DND-41 (cell line): ENCODE measurements around the gene EPHB2.

Experiments used
- ATAC-seq: fragments of 200-7000 bp; cut with Tn5 transposase; 3 replicates; pipeline ENCODE4 v1.9.1; 2021; ENCODE audit warnings: low read depth; ENCODE audit not compliant: insufficient read depth
- DNase-seq: peaks from one replicate; pipeline ENCODE4 v3.0.0-alpha.2; 2020
- H2AFZ ChIP-seq: 2 replicates; pipeline ENCODE4 v1.6.0; 2012; ENCODE audit warnings: low read depth, low read length
- H3K27ac ChIP-seq: 2 replicates; pipeline ENCODE4 v1.5.1; 2012; ENCODE audit warnings: low read length, inconsistent platforms
- H3K27me3 ChIP-seq: fragments of 200-600 bp; sonication (generic); 2 replicates; pipeline ENCODE4 v1.6.0; 2012; ENCODE audit warnings: low read length, mild to moderate bottlenecking, inconsistent platforms; ENCODE audit not compliant: insufficient read depth, poor library complexity
- H3K36me3 ChIP-seq: 2 replicates; pipeline ENCODE4 v1.5.1; 2012; ENCODE audit warnings: low read length, inconsistent platforms; ENCODE audit not compliant: insufficient read depth
- H3K4me1 ChIP-seq: 2 replicates; pipeline ENCODE4 v1.5.1; 2012; ENCODE audit warnings: mild to moderate bottlenecking, low read length; ENCODE audit not compliant: insufficient read depth
- H3K4me2 ChIP-seq: 2 replicates; pipeline ENCODE4 v1.6.0; 2012; ENCODE audit warnings: mild to moderate bottlenecking, moderate library complexity, low read length, inconsistent platforms; ENCODE audit not compliant: insufficient read depth
- H3K4me3 ChIP-seq, 2 experiments: fragments of 200-600 bp in 1 of 2; shearing (Covaris generic) in 1 of 2; 2 replicates each; pipeline ENCODE4 v1.5.1; 2012 to 2016; ENCODE audit warnings: inconsistent platforms in 2 of 2, low read length in 2 of 2, mild to moderate bottlenecking in 2 of 2, low read depth in 1 of 2, moderate library complexity in 1 of 2
- H3K79me2 ChIP-seq: 2 replicates; pipeline ENCODE4 v1.6.0; 2012; ENCODE audit warnings: low read length, inconsistent platforms; ENCODE audit not compliant: insufficient read depth
- H3K9ac ChIP-seq: 2 replicates; pipeline ENCODE4 v1.6.0; 2012; ENCODE audit warnings: low read depth, mild to moderate bottlenecking, inconsistent platforms, low read length, moderate library complexity
- H3K9me3 ChIP-seq: 2 replicates; pipeline ENCODE4 v1.5.1; 2012; ENCODE audit warnings: low read length, moderate library complexity, mild to moderate bottlenecking, inconsistent platforms; ENCODE audit not compliant: insufficient read depth, severe bottlenecking
- H4K20me1 ChIP-seq: 2 replicates; pipeline ENCODE4 v1.6.0; 2012; ENCODE audit warnings: low read length; ENCODE audit not compliant: insufficient read depth
- EZH2 ChIP-seq: IDR thresholded peaks from 3 replicates; pipeline ENCODE4 v1.6.1; 2012; ENCODE audit warnings: borderline replicate concordance, low read depth, mild to moderate bottlenecking, moderate library complexity, low read length, inconsistent platforms; ENCODE audit not compliant: severe bottlenecking
- TF ChIP-seq, protein P1 (sequence below): IDR thresholded peaks from 2 replicates; pipeline ENCODE4 v1.5.1; 2012; ENCODE audit warnings: borderline replicate concordance, low read length, moderate library complexity, mild to moderate bottlenecking; ENCODE audit not compliant: poor library complexity, severe bottlenecking; ENCODE audit errors: extremely low read depth

The EPHB2 gene

GRCh38 chr1:22959545-22960360 lies 249.1 kb downstream of the EPHB2 start:
- Histone ChIP-seq H2AFZ (no peak overlapping the region), H3K27me3 (peaks cover 3% of the 10 kb centered on the region), H3K9ac (no peak overlapping the region), H3K27ac (no peak overlapping the region), H3K36me3 (no peaks in the 10 kb centered on the region), H3K4me1 (no peaks in the 10 kb centered on the region), H3K9me3 (no peaks in the 10 kb centered on the region), H4K20me1 (no peaks in the 10 kb centered on the region; the same call in 1 of the 2 replicates), H3K4me3 (no peak overlapping the region), H3K4me2 (no peak overlapping the region), H3K79me2 (no peaks in the 10 kb centered on the region)
- ATAC-seq (no peak), DNase-seq (no peak)
- TF ChIP-seq EZH2: no peak
- TF ChIP-seq, protein P1, sequence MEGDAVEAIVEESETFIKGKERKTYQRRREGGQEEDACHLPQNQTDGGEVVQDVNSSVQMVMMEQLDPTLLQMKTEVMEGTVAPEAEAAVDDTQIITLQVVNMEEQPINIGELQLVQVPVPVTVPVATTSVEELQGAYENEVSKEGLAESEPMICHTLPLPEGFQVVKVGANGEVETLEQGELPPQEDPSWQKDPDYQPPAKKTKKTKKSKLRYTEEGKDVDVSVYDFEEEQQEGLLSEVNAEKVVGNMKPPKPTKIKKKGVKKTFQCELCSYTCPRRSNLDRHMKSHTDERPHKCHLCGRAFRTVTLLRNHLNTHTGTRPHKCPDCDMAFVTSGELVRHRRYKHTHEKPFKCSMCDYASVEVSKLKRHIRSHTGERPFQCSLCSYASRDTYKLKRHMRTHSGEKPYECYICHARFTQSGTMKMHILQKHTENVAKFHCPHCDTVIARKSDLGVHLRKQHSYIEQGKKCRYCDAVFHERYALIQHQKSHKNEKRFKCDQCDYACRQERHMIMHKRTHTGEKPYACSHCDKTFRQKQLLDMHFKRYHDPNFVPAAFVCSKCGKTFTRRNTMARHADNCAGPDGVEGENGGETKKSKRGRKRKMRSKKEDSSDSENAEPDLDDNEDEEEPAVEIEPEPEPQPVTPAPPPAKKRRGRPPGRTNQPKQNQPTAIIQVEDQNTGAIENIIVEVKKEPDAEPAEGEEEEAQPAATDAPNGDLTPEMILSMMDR: no peak

DNA sequence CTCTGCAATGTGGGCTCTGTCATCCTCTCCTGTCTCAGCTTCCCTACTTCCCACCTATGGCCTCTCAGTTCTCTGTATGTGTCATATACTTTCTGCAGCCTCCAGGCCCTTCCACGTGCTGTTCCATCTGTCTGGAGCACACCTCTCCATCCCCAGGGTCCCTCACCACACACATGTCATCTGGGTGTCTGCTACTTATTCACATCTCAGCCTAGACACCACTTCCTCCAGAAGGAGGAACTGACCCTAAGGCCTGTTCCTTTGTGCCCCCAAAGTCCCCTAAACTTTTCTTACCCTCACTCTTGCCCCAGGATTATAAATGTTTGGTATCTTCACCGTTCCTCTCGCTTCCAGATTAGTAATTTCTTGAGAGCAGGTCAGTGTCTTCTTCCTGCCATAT lies 251.9 kb downstream of the EPHB2 start:
- peaks cover 6% of the 10 kb centered on the region for H3K9me3 ChIP-seq
- DNase-seq (no peak), ATAC-seq (no peak)
- TF ChIP-seq EZH2: no peak
- TF ChIP-seq, protein P1: no peak
- H3K36me3 ChIP-seq: no peaks in the 10 kb centered on the region
- H3K4me3 ChIP-seq: no peak overlapping the region
- no peaks in the 10 kb centered on the region for H3K4me1 ChIP-seq
- H3K4me2 ChIP-seq: no peak overlapping the region
- H3K79me2 ChIP-seq: no peaks in the 10 kb centered on the region
- no peaks in the 10 kb centered on the region for H3K27me3 ChIP-seq
- H3K27ac ChIP-seq: no peak overlapping the region
- H3K9ac ChIP-seq: no peak overlapping the region
- H4K20me1 ChIP-seq: no peaks in the 10 kb centered on the region; the same call in 1 of the 2 replicates
- H2AFZ ChIP-seq: no peak overlapping the region

- H3K9ac ChIP-seq: no peak overlapping the region
- no peaks in the 10 kb centered on the region for H3K36me3 ChIP-seq
- no peak overlapping the region for H3K4me2 ChIP-seq
- no peaks in the 10 kb centered on the region for H3K27me3 ChIP-seq
- ATAC-seq (no peak), DNase-seq (no peak)
- H3K9me3 ChIP-seq: peaks cover 6% of the 10 kb centered on the region
- no peaks in the 10 kb centered on the region; the same call in 1 of the 2 replicates for H4K20me1 ChIP-seq
- TF ChIP-seq, protein P1: no peak
- TF ChIP-seq EZH2: no peak
- H3K4me3 ChIP-seq: no peak overlapping the region
- H2AFZ ChIP-seq: no peak overlapping the region
- no peaks in the 10 kb centered on the region for H3K4me1 ChIP-seq
- no peaks in the 10 kb centered on the region for H3K79me2 ChIP-seq
- H3K27ac ChIP-seq: no peak overlapping the region
Observed at GRCh38 chr1:22963044-22963677, 252.5 kb downstream of the EPHB2 start.
